Right lobe of liver (tissue), 6 donors: ENCODE data around the gene AK2. TPM values are rescaled to one million over a fixed set of nuclear protein-coding genes. Genes with fewer than 3 reads are reported as not detected.
A peak's percentile ranks its signal among the peaks of the same experiment; 100 is the strongest.

Experiments used
- ATAC-seq, 4 donors: fragments of 200-7000 bp; cut with Tn5 transposase; one replicate each; pipeline ENCODE4 v1.9.1; 2020; ENCODE audit warnings: mild to moderate bottlenecking in 4 of 4, moderate library complexity in 4 of 4
- DNase-seq, 3 donors: peaks; one replicate each; pipeline ENCODE4 v3.0.0-alpha.2; 2020
- H3K27ac ChIP-seq, 3 donors: fragments of 200-600 bp; one replicate each; pipeline ENCODE4 v1.8.0; 2022
- H3K27me3 ChIP-seq, 2 donors: fragments of 200-600 bp; one replicate each; pipeline ENCODE4 v1.8.0; 2022
- H3K36me3 ChIP-seq, 4 donors: fragments of 200-600 bp; sonication (generic) in 1 of 4; one replicate each; pipeline versions ENCODE4 v1.5.1 to v1.8.0; 2017 to 2022; ENCODE audit warnings: control low read depth in 1 of 4
- H3K4me1 ChIP-seq, 4 donors: fragments of 200-600 bp; sonication (generic) in 1 of 4; one replicate each; pipeline versions ENCODE4 v1.5.1 to v1.8.0; 2017 to 2022; ENCODE audit warnings: control low read depth in 1 of 4
- H3K4me3 ChIP-seq, 3 donors: fragments of 200-600 bp; one replicate each; pipeline ENCODE4 v1.8.0; 2022
- H3K9me3 ChIP-seq, 4 donors: fragments of 200-600 bp; sonication (generic) in 1 of 4; one replicate each; pipeline versions ENCODE4 v1.5.1 to v1.8.0; 2017 to 2022; ENCODE audit warnings: control low read depth in 1 of 4
- POLR2A ChIP-seq: fragments of 450-650 bp; IDR thresholded peaks from one replicate; pipeline ENCODE4 v1.6.1; 2017; ENCODE audit warnings: antibody characterized with exemption, mild to moderate bottlenecking
- WGBS: methylation state at CpG from one replicate; pipeline ENCODE4 v1.1.6; 2018; ENCODE audit warnings: low coverage, low lambda C conversion rate; ENCODE audit not compliant: insufficient coverage; ENCODE audit errors: missing lambda C conversion rate; 5-methylcytosine and 5-hydroxymethylcytosine counted together
- intact Hi-C, 2 donors: fragments of 100-400 bp; cut with DNase I; formaldehyde crosslinking; loops; one replicate each; pipeline versions ENCODE4 v1.11.2 to v1.14.1; 2022
- total RNA-seq, 6 experiments: library from RNA; depleted of rRNA in 2 of 6; stranded (reverse); fragments of >200 nt in 2 of 6; fragmentation: NEBNext Ultra II Directional in 3 of 6; extraction: Animal tissue kit (Norgen Biotek cat#: 25700) in 3 of 6; gene quantifications; one replicate each; pipeline versions ENCODE4 v1.1.0 to v1.2.4, GENCODE V29; 2016 to 2023
- TF ChIP-seq, protein P1 (sequence below), 4 donors: fragments of 200-600 bp in 3 of 4; fragments of 450-650 bp in 1 of 4; IDR thresholded peaks; one replicate each; pipeline versions ENCODE4 v1.5.1 to v1.8.0; 2016 to 2022; ENCODE audit warnings: antibody characterized with exemption in 4 of 4, mild to moderate bottlenecking in 2 of 4
- donor health status: DM: no; HTN: yes; CAD: no.
- donor health status: DM: no; HTN: no; CAD: no.
- donor health status: DM: no; HTN: no; CAD: no.
- donor health status: DM: no; HTN: yes; CAD: no.
- donor health status: DM: no; HTN: yes; CAD: no.

AK2 gene
- total RNA-seq, 6 experiments from 2014 or later = 119 to 301 (median 130) TPM

DNA sequence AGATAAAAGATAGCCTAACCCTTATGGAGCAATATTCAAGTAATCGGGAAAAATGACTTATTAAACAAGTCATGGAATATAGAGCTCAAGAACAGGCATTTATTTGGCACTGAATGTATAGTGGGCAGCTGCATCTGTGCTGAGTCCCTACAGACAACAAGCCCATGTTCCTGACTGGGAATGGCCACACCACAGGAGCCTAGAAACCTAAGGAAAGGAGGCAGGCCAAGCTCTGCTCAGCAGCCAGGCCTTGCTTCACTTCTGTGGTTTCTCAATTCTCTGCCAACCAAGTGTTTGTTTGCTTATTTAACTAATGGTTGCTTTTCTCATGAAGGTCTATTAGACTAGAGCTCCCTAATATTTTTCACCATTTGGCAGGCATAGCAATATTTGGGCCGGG lies 21.5 kb downstream of the AK2 start:
- ATAC-seq = peak; percentile 37 to 73 (median 63)
- 31% methylated on average over 2 of the region's 2 CpGs for WGBS

DNA sequence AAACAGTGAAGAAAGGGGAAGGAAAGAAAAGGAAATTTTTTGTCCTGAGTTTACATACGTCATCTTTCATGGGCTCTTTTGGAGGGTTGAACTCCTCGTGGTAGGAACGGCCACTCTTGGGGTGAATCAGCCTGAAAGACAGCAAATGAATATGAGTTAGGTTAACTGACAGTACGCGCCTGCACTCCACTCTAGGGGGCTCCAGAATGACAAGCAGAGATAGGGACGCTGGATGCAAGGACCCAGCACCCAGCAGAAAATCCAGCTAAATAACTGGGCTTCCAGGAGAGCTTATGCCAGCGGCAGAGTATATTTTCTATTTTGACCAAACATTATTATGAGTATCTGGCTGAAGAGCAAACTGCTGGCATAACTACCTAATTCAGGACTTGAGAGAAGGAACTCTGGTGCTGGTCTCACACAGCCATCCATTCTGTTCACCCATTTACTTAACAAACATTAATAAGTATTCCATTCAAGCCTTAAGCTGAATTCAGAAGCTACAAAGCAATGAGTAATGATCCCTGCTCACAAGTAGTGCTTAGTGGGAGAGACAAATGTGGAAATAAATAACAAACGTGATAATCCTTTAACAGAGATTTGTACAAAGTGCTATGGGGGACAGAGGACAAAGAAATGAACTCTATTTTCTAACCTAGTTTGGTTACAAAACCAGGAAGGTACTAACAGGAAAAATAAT lies 22.1 kb downstream of the AK2 start:
- Histone ChIP-seq H3K36me3 (peaks cover 7 to 36% (median 18%) of the 10 kb centered on the region in 4 donors), H3K27me3 (no peaks in the 10 kb centered on the region), H3K4me3 (no peak overlapping the region), H3K4me1 (peaks cover 0 to 57% (median 34%) of the 10 kb centered on the region in 4 donors), H3K9me3 (no peaks in the 10 kb centered on the region), H3K27ac (peak overlapping the region in 2 of 3 donors; percentile 15 to 53)
- whole genome bisulfite sequencing = 76% methylated on average over 8 of the region's 8 CpGs
- intact Hi-C loops = no loop called here
- no peak for ATAC-seq
- TF ChIP-seq, protein P1, sequence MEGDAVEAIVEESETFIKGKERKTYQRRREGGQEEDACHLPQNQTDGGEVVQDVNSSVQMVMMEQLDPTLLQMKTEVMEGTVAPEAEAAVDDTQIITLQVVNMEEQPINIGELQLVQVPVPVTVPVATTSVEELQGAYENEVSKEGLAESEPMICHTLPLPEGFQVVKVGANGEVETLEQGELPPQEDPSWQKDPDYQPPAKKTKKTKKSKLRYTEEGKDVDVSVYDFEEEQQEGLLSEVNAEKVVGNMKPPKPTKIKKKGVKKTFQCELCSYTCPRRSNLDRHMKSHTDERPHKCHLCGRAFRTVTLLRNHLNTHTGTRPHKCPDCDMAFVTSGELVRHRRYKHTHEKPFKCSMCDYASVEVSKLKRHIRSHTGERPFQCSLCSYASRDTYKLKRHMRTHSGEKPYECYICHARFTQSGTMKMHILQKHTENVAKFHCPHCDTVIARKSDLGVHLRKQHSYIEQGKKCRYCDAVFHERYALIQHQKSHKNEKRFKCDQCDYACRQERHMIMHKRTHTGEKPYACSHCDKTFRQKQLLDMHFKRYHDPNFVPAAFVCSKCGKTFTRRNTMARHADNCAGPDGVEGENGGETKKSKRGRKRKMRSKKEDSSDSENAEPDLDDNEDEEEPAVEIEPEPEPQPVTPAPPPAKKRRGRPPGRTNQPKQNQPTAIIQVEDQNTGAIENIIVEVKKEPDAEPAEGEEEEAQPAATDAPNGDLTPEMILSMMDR (IDR thresholded peaks at IDR 0.05) = no peak
- no peak for TF ChIP-seq POLR2A
- DNase-seq = no peak

More for the DNA sequence above, 21.5 kb downstream of the AK2 start:
- intact Hi-C loops = no loop called here
- Histone ChIP-seq H3K4me3 (no peak overlapping the region), H3K36me3 (peaks cover 8 to 40% (median 22%) of the 10 kb centered on the region in 4 donors), H3K27me3 (no peaks in the 10 kb centered on the region), H3K4me1 (peaks cover 0 to 53% (median 33%) of the 10 kb centered on the region in 4 donors), H3K9me3 (no peaks in the 10 kb centered on the region), H3K27ac (peak overlapping the region in 2 of 3 donors; percentile 32 to 53)
- peak in 1 of 3 donors; percentile 57 for DNase-seq
- TF ChIP-seq, protein P1 (IDR thresholded peaks at IDR 0.05) = no peak
- no peak for TF ChIP-seq POLR2A

DNA sequence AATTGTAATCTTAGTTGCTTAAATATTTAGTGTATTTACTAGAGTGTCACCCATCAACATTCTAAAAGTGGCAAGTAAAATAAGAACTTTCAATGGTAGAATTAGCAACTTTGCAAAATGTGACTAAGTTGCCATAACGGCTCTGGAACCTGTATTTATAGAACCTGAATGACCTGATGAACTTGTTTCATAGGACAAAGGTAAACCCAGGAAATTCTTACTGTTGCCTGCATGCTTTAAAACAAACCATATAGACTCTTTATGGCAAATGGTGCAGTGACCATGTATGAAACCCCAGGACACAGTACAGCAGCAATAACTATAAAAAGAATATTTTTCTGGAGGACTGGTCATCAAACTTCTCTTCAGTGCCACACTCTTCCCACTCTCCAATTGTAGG lies 22.9 kb downstream of the AK2 start:
- intact Hi-C loops = no loop called here
- H3K4me1 ChIP-seq = peaks cover 0 to 66% (median 38%) of the 10 kb centered on the region in 4 donors
- H3K27ac ChIP-seq = no peak overlapping the region
- ATAC-seq = no peak
- H3K4me3 ChIP-seq = no peak overlapping the region
- TF ChIP-seq, protein P1 (IDR thresholded peaks at IDR 0.05) = no peak
- no peak for TF ChIP-seq POLR2A
- DNase-seq = no peak
- peaks cover 5 to 28% (median 18%) of the 10 kb centered on the region in 4 donors for H3K36me3 ChIP-seq
- no peaks in the 10 kb centered on the region for H3K9me3 ChIP-seq
- no peaks in the 10 kb centered on the region for H3K27me3 ChIP-seq
- WGBS = 23% methylated on average over 1 of the region's 1 CpG

DNA sequence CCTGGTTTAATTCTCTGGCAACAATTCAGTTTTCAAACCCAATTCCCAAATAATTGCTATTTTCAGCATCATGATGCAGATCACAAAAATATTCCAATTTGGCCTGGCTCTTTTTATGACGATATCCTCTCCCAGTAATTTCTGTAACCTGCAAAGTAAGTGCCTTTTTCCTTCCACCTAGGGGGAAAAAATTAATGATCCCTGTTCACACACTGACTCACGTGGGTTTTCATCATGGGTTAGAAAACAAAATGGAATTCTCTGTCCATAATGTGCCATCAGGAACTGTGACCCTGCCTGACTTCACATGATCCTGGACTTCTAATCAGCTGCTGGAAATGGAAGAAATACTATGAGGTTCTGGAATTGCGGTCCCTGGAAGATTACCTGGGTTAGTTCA lies 24.5 kb downstream of the AK2 start:
- WGBS = 58% methylated on average over 3 of the region's 3 CpGs
- TF ChIP-seq, protein P1 (IDR thresholded peaks at IDR 0.05) = no peak
- TF ChIP-seq POLR2A = no peak
- no peak overlapping the region for H3K4me3 ChIP-seq
- peak overlapping the region; percentile 54 to 69 (median 65) for H3K27ac ChIP-seq
- intact Hi-C loops = no loop called here
- no peak for DNase-seq
- H3K27me3 ChIP-seq = no peaks in the 10 kb centered on the region
- no peak for ATAC-seq
- peaks cover 3 to 30% (median 17%) of the 10 kb centered on the region in 4 donors for H3K36me3 ChIP-seq
- H3K4me1 ChIP-seq = peaks cover 0 to 72% (median 41%) of the 10 kb centered on the region in 4 donors
- H3K9me3 ChIP-seq = no peaks in the 10 kb centered on the region
